ENCODE data around the gene CRYZ.
"Not testable (repeated sequence)": the region's sequence is repeated elsewhere in the genome, so short reads cannot be mapped to it uniquely, and the experiment has no call there.

Gene CRYZ

GRCh38 chr1:74679811-74680210, 53.0 kb downstream of the CRYZ start:
- no peak for DNase-seq (ENCODE audit: low spot score)

- DNase-seq (ENCODE audit: low spot score): no peak
Observed at GRCh38 chr1:74677926-74678325, 54.9 kb downstream of the CRYZ start.

GRCh38 chr1:74674278-74675048, 58.4 kb downstream of the CRYZ start:
- DNase-seq (ENCODE audit: low spot score): no peak

GRCh38 chr1:74673351-74674111, 59.3 kb downstream of the CRYZ start, which contains the start of gene ERICH3:
ERICH3 (minus strand) TSS chr1:74673792; CDS start chr1:74673519, 273 bp downstream.
- no peak for DNase-seq (ENCODE audit: low spot score)

- DNase-seq (ENCODE audit: low spot score): not testable (repeated sequence)
Observed at GRCh38 chr1:74670866-74671265, 62.0 kb downstream of the CRYZ start.

All from germinal center (tissue), 1 donor.